KOPT-K1 (cell line): Measurements from ENCODE around the gene DSP.
A peak's percentile ranks its signal among the peaks of the same experiment; 100 is the strongest.

Experiments
- H3K27ac ChIP-seq: fragments of 200-600 bp; sonication (generic); 2 replicates; pipeline ENCODE4 v1.5.1; 2016; ENCODE audit warnings: antibody characterized with exemption, mild to moderate bottlenecking, low read depth, low read length; ENCODE audit not compliant: poor library complexity, severe bottlenecking
- H3K36me3 ChIP-seq: fragments of 200-600 bp; sonication (generic); 2 replicates; pipeline ENCODE4 v1.5.1; 2017; ENCODE audit warnings: antibody characterized with exemption, mild to moderate bottlenecking, low read length, moderate library complexity; ENCODE audit not compliant: insufficient read depth
- H3K9me3 ChIP-seq: fragments of 200-600 bp; sonication (generic); 2 replicates; pipeline ENCODE4 v1.5.1; 2017; ENCODE audit warnings: antibody characterized with exemption, low read length, mild to moderate bottlenecking; ENCODE audit not compliant: insufficient read depth, poor library complexity, severe bottlenecking

Gene DSP

DNA sequence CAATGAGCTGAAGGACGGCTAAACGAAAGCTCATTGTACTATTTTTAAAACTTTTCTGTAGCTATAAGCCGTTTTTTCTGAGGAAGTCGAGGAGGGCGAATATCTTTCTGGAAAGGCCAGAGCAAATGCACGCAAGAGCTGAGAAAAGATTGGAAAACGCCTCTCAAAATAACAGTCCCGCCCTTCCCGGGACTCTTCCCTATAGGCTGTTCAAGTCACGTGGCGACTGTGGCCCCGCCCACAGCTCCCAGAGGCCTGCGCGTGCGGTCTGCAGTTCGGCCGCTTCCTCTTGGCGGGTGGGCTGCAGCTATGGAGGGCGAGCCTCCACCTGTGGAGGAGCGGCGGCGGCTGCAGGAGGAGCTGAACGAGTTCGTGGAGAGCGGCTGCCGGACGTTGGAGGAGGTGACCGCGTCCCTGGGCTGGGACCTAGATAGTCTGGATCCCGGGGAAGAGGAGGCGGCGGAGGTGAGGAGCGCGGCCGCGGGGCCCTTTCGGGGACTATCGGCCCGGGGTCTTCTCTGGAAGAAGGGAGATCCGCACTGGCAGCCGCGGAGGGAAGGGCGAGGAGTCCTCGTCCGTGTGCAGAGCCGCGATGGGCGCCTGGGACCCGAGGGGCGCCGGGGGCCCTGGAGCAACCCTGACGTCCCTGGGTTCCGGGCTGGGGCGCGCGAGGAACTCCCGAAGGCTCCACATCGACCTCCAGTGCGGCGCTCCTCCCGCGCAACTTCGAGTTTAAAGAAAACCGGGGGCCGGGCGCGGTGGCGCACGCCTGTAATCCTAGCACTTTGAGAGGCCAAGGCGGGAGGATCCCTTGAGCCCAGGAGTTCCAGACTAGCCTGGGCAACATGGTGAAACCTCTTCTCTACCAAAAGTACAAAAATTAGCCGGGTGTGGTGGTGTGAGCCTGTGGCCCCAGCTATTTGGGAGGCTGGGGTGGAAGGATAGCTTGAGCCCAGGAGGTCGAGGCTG lies 48.8 kb downstream of the DSP start, which contains the start of gene SNRNP48:
SNRNP48 (plus strand) TSS at position 250 of the 969 bp plus-strand sequence; CDS start at position 310, 60 bp downstream.
- Histone ChIP-seq H3K9me3 (no peaks in the 10 kb centered on the region), H3K36me3 (peaks cover 25% of the 10 kb centered on the region), H3K27ac (peak within 1 kb of the TSS; percentile 79)

DNA sequence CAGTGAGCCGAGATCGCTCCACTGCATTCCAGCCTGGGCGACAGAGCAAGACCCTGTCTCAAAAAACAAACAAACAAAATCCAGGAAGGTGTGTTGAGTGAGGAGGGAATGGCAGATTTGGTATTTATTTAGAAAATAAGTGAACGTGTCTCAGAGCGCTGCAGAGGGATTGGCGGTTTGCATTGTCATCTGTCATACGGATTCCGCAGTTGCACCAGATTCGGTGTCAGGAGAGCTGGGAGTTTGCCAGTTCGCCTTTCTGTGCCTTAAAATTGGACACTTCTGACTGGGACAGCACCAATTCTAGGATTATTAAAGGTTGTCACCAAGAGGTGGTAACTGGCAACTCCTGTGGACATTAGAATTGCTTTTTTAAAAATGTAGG lies 49.4 kb downstream of the DSP start:
- H3K9me3 ChIP-seq: no peaks in the 10 kb centered on the region
- peak overlapping the region; percentile 79 for H3K27ac ChIP-seq
- H3K36me3 ChIP-seq: peaks cover 32% of the 10 kb centered on the region

DNA sequence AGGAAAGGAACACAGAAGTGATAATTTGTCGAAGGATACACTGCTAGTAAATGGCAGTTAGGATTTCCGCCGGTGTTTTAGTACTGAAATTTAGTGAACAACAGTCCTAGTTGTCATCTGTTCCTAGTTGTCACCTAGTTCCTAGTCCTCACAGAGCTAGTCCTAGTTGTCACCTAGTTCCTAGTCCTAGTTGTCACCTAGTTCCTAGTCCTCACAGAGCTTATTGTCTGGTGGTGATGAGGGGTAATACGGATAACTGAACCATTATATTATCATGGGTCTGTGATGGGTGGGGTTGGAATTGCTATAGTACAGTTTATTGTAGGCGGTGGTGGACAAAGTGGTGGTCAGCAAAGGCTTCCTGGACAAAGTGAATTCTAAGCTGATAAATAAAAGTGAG lies 50.3 kb downstream of the DSP start:
- Histone ChIP-seq H3K27ac (no peak overlapping the region), H3K36me3 (peaks cover 41% of the 10 kb centered on the region), H3K9me3 (no peaks in the 10 kb centered on the region)

DNA sequence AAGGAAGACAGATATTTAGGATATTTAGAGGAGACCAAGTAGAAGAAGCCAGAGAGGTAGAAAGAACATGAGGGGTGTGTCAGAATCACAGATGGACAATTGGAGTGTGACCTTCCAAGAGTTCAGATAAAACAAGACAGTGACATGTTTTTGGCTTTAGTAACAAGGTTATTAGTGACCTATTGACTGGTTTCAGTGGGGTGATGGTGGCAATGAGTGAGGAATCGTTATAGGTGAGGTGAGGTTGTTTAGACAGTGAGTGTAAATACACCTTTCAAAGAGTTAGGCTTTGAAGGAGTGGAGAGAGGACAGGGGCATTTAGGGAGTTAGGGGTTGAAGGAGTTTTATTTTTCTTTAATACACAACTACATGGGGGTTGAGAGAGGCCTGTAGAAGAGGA lies 51.8 kb downstream of the DSP start:
- no peaks in the 10 kb centered on the region for H3K9me3 ChIP-seq
- no peak overlapping the region for H3K27ac ChIP-seq
- peaks cover 54% of the 10 kb centered on the region for H3K36me3 ChIP-seq

DNA sequence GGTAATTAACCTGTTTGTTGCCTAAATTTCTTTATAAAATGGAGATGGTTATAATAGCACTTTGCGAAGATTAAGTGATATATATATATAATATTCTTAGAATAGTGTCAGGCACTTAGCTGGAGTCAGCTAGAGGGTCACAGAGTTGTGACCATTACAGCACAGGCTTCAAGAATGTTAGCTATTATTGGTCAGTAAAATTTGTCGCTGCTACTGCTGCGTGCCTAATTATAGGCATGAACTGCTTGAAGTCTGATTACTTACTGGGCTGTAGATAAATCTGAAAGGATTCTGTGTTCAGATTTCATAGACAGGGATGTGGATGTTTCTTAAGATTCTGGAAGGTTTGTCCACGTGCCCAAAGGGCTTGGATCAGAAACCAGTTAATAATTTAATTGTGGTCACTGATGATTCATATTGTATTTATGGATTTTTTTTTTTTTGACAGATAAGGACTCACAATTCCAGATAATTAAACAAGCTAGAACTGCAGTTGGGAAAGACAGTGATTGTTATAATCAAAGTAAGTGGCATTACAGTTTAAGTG lies 53.2 kb downstream of the DSP start:
- H3K36me3 ChIP-seq: peaks cover 68% of the 10 kb centered on the region
- no peaks in the 10 kb centered on the region for H3K9me3 ChIP-seq
- H3K27ac ChIP-seq: no peak overlapping the region

DNA sequence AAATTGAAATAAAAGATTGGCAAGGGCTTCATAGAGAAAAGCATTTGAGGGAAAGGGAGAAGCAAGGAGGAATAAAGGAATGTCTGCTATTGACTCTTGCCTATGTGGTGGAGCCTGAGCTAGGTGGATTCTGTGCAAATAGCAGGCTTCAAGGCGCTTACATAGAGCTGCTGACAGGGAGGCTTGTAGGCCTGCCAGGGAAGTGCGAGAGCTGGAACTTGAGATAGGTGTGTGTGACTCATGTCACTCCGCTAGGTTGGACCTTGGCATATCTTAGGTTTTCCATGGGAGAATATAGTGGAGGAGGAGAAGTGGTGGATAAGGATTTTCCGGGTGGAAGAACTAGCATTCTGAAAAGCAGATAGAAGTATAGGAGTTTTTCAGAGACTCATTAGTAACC lies 62.5 kb downstream of the DSP start:
- Histone ChIP-seq H3K27ac (no peak overlapping the region), H3K9me3 (no peaks in the 10 kb centered on the region), H3K36me3 (peaks cover 100% of the 10 kb centered on the region)

DNA sequence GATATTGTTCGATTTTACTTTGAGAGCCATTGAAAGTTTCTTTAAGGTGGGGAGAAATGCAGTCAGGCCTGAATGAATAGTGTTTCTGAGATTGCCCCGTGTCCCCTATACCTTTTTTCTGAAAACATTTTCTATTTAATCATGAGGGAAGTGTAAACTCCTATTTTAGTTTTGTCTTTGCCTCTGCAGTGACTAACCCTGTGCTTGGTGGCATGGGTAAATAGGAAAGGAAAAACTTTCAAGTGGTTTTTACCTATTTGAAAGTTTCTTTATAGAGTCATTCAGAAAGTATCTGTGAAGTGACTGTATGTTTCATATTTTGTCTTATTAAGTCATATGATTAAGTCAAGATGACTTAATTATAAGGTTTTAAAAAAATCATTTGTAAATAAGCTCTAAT lies 63.0 kb downstream of the DSP start:
- Histone ChIP-seq H3K27ac (no peak overlapping the region), H3K9me3 (no peaks in the 10 kb centered on the region), H3K36me3 (peaks cover 100% of the 10 kb centered on the region)

DNA sequence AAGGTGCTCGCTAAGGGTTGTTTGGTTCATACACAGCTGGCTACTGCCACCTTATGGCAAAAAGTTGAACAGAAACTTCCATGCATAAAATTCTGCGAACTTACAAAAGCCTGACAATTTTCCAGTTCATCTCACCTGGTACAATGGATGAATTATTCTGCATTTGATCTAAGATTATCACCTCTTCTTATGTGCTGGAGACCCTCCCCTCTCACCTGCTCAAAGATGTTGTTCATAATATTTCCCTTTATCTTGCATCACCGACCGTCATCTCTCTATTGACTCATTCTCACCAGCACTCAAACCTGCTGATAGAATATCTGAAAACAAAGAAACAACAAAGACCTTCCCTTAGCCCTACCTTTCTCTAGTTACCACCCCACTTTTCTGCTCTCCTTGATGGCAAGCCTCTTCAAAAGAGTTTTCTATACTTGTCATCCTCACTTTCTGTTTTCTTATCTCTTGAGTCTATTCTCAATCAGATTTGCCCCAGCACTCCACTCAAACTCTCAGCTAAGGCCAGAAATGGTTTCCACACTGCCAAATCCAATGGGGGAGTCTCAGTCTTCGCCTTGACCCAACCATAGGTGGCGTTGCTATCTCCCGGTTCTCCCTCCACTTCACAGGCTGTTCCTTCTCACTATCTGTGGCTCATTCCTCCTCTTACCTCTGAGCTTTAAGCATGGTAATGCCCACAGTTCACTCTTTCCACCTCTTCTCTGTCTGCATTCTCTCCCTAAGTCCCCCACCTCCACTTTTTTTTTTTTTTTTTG lies 74.3 kb downstream of the DSP start:
- no peak overlapping the region for H3K27ac ChIP-seq
- peaks cover 34% of the 10 kb centered on the region for H3K36me3 ChIP-seq
- no peaks in the 10 kb centered on the region for H3K9me3 ChIP-seq

DNA sequence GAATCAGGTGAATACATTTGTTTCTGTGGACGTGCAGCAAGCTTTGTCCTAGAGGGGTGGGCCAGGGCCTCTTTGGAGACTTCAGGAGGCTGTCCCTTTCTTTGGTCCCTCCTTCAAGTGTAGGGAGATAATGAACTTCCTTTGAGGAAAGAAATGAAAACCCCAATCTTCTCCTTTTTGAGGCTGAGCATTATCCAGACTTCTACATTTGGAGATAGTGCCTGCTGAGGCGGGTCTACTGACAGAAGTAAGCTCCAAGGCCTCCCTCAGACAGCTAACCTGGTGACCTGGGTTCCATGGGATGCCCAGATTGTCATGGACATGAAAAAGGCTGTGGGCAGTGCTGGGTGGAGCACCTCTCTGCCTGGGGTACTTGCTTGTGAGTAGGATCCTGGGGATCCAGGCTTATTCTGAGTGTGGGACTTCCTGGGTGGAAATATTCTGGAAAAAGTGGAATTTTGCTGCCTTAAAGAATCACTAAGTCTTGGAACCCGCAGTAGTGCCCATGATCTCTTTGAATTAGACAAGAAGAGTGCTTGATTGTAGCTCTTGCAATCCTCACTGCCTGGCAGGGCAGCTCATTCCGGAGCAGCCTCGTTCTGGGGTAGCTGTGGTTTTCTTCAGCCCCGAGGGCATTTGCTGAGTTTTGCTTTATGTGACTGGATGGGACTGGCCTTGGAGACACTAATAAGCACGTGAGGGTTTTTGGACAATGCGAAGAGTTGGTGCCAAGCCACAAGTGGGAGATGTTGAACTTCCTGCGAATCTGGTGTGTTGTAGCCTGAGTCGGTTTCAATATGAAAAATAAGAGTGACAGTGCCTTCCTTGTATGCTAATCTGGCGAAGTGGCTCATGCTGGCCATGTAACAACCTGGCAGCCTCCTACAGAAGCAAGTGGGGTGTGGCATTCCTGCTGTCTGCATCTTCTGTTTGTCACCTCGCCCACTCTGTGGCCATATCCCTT lies 76.6 kb downstream of the DSP start:
- Histone ChIP-seq H3K36me3 (peaks cover 11% of the 10 kb centered on the region), H3K27ac (no peak overlapping the region), H3K9me3 (no peaks in the 10 kb centered on the region)

DNA sequence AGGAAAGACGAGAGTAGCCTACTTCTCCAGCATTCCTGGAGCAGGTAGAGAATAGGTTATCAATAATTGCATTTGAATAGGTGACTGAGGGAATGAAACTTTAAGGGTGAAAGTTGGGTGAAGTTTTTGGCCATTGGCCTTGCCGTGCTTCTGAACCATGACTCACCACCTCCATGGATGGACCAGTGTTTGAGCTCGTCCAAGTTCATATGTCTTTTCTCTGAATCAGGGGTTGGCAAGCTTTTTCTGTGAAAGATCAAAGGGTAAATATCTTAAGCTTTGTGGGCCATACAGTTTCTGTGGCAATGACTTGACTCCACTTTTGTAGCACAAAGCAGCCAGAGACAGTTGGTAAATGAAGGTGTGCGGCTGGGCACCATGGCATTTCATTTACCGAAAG lies 80.3 kb downstream of the DSP start:
- H3K27ac ChIP-seq: no peak overlapping the region
- H3K9me3 ChIP-seq: no peaks in the 10 kb centered on the region
- no peaks in the 10 kb centered on the region for H3K36me3 ChIP-seq

DNA sequence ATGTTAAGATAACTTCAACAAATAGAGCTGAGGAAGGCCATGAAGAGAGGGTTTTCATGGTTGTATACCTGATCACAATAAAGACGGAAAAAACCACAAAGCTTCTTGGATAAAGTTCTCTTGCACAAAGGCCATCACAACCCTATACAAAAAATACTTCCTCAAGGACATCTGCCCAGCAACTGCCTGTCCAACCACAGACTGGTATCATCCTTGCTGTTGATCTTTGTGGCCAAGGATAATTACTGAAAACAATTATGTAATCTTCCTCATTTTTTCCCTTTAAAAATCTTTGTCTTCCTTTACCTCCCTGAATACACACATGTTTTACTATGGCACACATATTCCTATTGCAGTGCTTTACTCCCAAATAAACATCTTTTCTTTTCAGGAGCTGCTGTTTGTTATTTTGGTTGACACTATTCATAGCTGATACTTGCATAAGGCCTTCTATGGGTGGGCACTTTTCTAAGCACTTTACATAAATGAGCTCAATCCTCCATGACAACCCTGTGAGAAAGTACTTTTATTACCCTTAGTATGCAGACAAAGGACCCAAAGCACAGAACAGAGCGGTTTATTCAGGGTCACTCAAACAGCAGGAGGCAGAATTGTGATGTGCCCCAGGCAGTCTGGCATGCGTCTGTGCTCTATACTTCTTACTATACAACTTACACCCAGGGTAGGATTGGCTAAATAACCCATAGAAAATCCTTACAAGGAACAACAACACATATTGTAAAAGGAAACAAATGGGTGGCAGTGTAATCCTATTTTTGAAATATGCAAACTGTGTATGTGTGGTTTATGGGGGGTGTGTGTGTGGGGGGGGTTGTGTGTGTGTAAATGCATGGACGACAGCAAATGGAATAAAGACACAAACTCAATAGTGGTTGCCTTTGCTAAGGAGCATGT lies 83.6 kb downstream of the DSP start:
- no peak overlapping the region for H3K27ac ChIP-seq
- H3K36me3 ChIP-seq: no peaks in the 10 kb centered on the region
- no peaks in the 10 kb centered on the region for H3K9me3 ChIP-seq

DNA sequence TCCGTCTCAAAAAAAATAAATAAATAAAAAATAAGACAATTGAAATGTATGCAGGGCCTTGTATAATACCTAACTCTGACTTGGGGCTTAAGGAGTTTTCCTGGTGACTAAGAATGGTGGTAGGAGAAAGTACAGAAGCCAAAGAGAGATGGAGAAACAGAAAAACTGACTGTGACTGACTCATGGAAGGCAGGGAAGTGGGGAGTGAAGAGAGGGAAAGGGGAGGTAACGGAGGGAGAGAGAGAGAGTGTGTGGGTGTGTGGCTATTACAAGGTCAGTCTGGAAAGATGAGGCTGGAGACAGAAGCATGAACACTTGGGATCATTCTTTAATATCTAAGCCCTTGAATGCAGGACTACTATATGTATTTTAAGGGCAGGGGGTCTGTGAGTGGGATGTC lies 87.0 kb downstream of the DSP start:
- Histone ChIP-seq H3K9me3 (no peaks in the 10 kb centered on the region), H3K27ac (no peak overlapping the region), H3K36me3 (no peaks in the 10 kb centered on the region)

DNA sequence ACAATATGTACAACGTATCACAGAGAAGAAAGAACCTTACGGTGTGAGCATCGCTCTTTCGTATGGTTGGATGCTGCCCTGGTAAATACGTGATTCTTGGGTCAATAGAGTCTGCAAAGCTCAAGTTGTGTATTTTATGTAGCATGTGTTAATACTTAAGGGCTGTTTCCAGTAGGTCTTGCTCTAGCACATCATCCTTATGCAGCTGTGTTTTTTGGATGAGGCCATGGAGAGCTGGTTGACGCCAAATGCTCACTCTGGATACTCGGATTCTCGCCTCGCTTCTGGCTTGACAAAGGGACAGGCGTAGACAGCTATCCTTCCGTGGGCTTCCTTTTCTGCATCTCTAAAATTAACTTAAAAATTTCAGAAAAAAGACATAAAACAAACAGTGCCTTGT lies 87.4 kb downstream of the DSP start:
- no peaks in the 10 kb centered on the region for H3K36me3 ChIP-seq
- H3K9me3 ChIP-seq: no peaks in the 10 kb centered on the region
- no peak overlapping the region for H3K27ac ChIP-seq
